ENCODE results near the gene ATOH8.
A peak's percentile ranks its signal among the peaks of the same experiment; 100 is the strongest.

ATOH8 gene

DNA sequence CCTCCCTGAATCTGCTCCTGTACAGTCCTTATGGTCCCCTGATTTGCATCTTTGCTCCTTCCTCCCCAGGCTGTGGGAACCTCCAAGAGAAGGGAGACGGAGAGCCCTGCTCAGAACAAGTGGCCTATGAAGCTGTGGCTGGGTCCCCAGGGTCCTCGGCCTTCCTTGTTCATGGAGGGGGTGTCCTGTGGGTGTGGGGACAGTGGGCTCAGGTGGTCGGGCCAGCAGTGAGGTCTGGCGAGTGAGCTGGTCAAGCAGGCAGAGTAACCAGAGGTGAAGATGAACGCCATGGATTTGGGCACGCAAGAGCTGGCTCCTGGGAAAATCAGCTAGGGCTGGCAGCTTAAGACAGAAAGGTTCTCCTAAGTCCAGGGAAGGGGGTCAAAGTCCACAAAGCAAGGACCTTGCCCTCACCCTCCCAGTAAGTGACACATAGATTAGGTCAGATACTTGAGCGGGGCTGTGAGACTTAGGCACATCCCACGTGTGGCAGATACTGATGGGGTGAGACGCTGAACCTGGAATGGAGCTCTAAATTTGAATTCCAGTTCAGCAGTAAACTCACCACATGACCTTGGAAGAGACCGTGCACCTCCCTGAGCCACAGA is 34.8 kb upstream of the ATOH8 start:
- DNase-seq: no peak

DNA sequence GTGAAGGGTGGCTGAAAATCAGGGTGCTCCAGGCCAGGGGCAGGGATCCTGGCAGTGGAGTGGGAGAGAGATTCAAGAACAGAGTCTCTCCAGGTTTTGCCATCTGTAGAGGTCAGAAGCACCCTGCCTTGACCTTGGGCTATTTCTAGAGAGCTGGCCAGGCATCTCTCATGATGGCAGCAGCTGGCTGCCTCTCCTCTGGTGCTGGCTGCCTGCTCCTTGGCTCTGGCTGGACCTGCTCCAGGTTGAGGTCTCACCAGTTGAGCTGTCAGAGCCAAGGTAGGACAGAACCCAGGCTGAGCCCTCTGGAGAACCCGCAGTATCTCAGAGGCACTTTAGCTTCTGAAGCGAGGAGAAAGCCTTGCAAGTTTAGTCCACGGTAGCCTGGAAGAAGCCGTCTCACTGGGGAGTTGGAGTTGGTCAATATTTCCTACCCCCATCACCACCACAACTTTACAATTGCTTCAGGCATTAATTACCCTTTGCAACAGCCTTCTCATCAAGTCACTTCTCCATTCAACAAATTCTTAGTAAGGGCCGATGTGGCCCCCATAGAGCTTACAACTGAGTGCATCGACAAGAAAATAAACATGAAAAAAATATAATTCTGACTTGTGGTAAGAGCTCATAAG is 34.1 kb upstream of the ATOH8 start:
- no peak for DNase-seq

- DNase-seq: no peak
Observed at GRCh38 chr2:85720533-85720932, 33.3 kb upstream of the ATOH8 start.

DNA sequence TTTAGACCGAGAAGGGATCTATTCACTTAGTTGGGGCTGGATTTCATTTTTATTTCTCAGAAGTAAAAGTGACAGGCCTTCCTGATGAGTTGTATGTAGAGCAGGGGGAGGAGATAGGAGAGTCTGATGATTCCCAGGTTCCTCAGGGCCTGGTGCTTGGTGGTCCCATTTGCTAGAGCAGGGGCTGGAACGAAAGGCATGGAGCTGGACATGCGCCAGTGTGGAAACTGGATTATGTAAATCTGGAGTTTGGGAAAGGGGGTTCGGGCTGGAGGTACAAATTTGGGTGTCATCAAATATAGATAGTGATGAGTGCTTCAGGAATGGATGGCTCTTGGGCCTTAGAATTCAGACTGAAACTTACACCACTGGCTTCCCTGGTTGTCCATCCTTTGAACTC is 32.1 kb upstream of the ATOH8 start:
- no peak for DNase-seq

DNA sequence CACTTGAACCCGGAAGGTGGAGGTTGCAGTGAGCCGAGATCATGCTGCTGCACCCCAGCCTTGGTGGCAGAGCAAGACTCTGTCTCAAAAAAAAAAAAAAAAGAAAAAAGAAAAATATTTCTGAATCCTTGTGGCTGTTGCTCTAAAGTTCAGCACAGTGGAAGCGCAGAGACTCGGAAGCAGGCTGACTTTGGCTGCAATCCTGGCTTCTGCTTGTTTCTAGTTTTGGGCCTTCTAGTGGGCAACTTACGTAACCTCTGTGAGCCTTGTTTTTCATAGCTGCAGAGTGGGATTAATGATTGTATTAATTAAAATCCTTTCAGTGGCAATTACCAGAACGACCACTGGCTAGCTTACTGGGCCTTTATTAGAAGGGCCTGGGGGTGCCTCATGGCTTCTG is 31.3 kb upstream of the ATOH8 start:
- no peak for DNase-seq

GRCh38 chr2:85723707-85724360 is 30.0 kb upstream of the ATOH8 start:
- DNase-seq: no peak

DNA sequence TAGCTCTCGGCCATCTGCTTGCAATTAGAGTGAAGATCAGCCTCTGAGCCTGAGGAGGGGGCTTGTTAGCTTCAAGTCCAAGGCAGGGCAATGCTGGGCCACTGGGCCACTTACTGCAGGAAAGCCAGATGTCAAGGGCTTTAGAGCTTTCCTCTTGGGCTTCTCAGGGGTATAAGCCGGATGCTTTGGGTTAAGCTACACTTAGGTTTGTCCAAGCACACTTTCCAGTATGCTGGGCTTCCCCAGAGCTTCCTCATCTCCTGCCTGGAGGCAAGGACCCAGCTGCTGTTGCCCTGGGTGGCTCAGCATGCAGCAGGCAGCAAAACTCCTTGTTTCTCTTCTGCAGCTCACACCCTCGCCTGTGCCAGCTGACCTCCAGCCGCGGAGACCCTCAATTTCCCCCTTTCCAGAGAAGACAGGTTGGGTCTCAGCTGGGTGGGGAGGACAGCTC is 29.0 kb upstream of the ATOH8 start:
- no peak for DNase-seq

GRCh38 chr2:85725451-85725850 is 28.3 kb upstream of the ATOH8 start:
- DNase-seq: no peak

GRCh38 chr2:85727798-85728197 is 26.0 kb upstream of the ATOH8 start:
- no peak for DNase-seq

DNA sequence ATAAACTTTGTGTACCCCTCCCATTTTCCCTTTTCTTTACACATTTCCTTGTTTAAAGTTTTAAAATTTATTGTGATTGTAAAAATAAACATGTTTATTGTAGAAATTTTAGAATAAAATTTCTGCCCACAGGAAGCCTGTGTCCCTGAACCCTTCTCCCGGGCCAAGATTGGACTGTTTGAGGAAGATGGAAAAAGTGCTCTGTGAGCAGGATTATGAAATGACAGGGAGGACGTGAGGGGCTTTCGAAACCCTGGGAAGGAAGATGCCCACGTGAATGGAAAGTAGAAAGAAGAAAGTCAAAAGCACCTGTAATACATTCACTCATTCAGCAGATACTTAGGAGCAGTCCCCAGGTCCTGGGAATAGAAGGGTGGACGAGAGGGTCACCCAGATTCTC is 25.4 kb upstream of the ATOH8 start:
- DNase-seq: no peak

DNA sequence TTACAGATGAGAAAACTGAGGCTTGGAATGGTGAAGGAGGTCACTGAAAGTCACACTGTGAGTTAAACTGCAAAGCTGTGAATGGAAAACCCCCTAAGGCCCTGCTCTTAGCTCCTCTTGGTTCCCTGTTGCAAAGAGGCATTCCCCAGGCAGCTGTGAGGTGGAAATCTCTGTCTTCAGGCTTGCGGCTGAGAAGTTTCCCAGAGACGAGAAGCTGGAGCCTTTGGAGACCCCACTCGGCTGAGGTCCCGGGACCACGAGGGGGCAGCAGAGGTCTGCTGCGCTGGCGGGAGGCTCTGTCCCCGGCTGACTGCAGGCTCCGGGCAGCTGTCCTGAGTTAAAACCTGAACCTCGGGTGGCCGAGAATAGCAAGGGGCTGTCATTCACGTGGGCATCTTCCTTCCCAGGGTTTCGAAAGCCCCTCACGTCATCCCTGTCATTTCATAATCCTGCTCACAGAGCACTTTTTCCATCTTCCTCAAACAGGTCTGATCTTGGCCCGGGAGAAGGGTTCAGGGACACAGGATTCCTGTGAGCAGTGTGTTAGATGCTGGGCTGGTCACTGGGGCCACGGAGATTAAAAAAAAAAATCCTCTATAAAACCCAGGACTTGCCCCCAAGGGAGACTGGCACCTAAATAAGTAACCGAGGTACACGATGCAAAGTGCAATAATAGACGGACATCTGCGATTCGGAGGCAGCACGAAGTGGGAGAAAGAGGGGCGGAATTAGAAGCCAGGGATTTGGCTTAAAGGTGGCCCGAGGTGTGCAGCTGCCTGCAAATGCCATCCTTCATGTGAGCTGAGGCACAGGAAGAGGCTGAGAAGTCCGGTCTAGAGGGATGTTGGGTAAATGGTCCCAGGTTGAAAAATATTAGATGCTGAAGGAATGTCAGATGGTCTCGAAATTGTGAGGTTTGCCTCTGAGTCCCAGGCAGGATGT is 24.6 kb upstream of the ATOH8 start:
- peak; percentile 25 for DNase-seq

DNA sequence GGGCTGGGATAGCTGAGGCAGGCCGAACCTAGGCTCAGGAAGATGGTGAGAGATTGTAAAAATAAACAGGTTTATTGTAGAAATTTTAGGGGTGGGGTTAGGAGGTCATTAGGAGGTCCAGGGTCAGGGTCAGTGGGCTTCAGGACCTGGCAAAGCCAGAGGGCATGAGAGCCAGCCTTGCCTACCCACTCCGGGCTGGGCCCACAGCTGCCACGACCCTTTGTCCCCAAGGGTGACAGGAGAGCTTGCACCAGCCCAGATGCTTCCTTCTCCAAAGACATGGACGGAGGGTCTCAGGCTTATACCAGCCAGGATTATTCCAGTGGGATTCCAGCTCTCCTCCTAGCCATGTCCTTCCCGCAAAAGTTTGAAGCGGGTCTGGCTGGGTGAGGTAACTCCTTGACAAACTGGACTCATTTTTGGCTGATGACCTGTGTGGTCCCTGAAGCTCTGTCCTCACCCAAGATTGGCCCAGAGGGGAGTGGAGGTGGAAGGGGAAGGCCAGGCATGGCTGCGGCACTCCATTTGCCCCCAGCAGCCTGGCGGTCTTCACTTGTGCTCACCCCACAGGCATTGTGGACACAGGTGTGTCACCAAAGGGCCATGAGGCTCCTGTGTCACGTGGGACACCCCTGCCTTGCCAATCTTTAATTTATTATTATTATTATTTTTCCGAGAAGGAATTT is 23.8 kb upstream of the ATOH8 start:
- no peak for DNase-seq

DNA sequence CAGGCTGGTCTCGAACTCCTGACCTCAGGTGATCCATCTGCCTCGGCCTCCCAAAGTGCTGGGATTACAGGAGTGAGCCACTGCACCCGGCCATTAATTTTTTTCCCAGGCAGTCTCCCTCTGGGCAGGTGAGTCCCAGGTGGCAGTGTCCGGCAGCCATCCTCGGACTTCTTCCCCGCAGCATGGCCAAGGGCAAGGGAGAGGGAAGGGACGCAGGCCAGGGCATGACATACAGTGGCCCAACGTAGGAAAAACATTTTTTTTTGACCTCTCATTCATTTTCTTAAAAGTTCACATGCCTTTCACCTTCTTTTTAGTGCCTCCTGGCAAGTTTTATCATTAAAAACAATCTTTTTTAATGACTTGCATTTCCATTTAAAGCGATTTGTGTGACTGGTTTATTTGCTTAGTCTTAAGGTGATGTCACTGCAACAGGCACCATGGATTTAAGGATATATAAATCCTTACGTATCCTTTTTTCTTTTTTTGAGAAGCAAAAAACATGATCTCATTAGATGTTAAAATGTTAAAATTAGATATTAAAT is 23.0 kb upstream of the ATOH8 start:
- no peak for DNase-seq

- DNase-seq: no peak
Observed at GRCh38 chr2:85731606-85732005, 22.2 kb upstream of the ATOH8 start.

DNA sequence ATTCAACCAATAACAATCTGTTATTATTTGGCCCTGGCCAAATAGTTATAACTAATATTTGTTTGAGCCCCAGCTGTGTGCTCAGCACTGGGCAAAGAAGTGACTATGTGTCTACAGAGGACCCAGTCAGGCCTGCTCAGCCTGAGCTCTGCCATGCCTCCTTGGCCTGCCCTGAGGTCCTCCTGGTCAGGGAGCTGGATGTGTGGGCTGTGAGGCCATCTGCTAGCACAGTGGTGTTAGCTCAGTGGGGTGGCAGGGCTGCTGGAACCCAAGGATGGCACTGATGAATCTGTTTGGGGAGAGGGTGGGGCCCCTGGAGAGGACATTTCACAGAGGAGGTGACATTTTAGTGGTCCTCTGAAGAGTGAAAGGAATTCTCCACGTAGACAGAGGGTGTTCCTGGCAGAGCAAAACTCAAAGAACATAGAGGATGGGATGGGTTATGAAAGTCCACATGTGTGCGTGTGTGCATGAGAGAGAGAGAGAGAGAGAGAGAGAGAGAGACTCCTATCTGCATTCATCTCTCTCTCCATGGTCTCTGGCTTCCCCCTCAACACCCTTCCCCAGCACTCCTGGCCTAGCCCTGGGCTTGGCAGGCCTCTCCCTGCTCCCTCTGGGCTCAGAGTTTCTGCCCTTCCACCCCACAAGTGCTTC is 21.2 kb upstream of the ATOH8 start:
- DNase-seq: no peak

DNA sequence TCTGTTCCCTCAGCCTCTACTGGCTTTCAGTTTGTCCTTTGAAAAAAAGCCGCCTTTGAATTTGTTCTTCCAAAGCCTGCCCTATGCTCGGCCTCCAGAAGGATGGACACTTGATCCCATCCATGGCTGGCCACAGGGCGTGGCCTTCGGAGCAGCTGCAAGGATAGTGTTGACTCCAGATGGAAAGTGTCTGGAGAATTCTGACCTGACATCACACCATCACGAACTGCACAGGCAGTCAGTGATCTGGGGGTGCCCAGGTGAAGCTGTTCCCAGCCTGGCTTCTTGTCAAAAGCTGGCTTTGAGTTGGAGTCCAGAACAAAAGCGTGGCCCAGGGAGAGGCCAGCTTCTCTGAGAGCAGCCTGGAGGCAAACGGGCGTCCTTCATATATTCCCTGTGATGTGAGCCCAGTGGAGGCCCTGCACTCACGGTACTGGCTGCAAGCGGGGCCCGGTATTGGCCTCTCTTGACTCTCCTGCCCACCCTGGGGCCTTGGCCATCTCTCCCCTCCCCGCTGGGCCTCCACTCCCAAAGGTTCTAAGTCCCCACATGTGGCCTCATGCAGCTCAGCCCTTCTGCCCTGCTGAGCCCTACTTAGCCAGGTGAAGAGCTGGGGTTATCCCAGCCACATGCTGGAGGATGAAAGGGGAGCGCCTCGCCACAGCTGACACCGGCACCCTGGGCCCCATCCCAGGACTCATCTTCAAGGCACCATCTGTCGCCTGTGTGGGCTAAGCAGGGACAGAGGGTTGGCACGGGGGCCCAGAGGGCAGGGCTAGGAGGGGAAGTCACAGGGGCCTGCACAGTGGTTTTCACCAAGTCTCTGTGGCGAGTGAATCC is 20.4 kb upstream of the ATOH8 start:
- DNase-seq: no peak

GRCh38 chr2:85734015-85734414 is 19.8 kb upstream of the ATOH8 start:
- no peak for DNase-seq

DNA sequence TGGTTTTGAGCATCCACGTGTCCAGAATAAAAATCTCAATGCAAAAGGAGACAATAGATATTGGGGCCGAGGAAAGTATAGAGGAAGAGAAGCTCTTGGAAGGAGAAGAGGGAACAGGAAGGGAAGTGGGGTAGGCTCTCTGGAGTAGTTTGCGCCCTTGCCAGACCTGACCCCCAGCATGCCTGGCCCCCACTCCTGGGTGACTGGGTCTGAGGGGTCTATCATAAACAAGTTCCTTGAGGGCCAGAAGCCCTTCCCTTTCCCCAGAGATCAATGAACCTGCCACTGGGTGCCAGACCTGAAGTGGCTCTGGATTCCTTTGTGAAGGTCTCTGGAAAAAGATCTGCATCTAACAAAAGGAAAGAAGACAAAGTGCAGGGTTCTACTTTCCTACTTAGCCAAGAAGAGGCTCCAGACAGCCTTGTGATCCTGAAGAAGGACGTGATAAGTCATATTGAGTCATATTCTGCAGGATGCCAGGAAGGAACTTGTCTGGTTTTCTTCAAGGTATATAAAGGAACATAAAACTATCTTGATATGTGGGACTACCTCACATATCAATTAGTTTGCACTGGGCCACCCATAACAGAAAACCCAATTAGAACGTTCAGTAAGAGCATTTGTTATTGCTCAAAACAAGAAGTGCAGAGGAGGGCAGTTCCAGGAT is 18.7 kb upstream of the ATOH8 start:
- no peak for DNase-seq

DNA sequence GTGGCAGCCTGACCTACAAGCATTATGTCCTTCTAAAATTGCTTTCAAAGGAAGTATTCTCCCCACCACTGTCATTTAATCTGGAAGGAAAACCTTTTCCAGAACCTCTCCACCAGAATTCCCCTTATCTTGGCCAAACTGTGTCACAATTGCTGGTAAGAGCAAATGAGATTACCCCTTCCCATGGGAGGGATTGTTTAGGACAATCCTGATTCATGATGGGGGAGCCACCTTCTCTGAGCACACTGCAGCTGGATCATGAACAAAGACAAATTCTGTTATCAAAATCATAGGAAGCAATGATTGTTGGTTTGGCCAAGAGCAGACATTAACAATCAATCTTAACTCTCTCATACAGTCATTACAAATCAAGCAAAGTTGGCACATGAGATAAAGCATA is 18.1 kb upstream of the ATOH8 start:
- no peak for DNase-seq

All from NCI-H510A (cell line).